AG04449 (cell line): ENCODE data around the gene MROH2A.

Experiments used
- CTCF ChIA-PET: fragments of 350-600 bp; formaldehyde crosslinking; extraction: SDS; loops from one replicate; lab custom pipeline; 2021; ENCODE audit warnings: antibody characterized with exemption; lab: Yijun Ruan, JAX
- POLR2A ChIA-PET: fragments of 400-600, 350-600 bp; formaldehyde crosslinking; extraction: SDS; loops from one replicate; lab custom pipeline; 2020; ENCODE audit warnings: antibody characterized with exemption, inconsistent platforms; lab: Yijun Ruan, JAX
- DNase-seq: peaks from one replicate; pipeline ENCODE4 v3.0.0-alpha.2; 2010; ENCODE audit warnings: low read depth, low spot score
- H3K4me3 ChIP-seq: 2 replicates; pipeline ENCODE4 v1.5.1; 2011; ENCODE audit warnings: low read depth, mild to moderate bottlenecking, control low read depth, low read length
- TF ChIP-seq, protein P1 (sequence below): IDR thresholded peaks from one replicate; pipeline ENCODE4 v1.5.1; 2011; ENCODE audit warnings: mild to moderate bottlenecking, moderate library complexity, low read length, control low read depth, inconsistent platforms; ENCODE audit not compliant: insufficient read depth; ENCODE audit errors: missing control alignments

Gene MROH2A

DNA sequence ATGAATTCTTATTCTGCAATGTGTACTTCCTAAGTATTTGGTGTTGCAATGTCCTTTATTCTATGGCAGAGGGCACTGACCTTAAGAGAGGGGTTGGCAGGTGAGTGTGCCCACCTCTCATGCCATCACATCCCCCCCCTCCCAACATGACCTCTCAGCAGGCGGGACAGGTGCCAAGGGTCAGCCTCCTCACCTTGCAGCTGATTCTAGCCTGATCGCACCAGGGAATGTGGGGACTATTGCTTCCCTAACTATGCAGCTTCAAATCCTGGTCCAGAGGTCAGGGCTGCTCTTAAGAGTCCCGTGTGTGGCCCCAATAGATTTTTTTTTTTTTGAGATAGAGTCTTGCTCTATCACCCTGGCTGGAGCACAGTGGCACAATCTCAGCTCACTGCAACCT is 66.7 kb downstream of the MROH2A start:
- POLR2A ChIA-PET, result no interaction called here
- CTCF ChIA-PET, result interaction anchor here (1.0 kb wide), 1 partner anchor 397 kb away, joined by 3 read pairs; no protein-coding TSS in a partner anchor

DNA sequence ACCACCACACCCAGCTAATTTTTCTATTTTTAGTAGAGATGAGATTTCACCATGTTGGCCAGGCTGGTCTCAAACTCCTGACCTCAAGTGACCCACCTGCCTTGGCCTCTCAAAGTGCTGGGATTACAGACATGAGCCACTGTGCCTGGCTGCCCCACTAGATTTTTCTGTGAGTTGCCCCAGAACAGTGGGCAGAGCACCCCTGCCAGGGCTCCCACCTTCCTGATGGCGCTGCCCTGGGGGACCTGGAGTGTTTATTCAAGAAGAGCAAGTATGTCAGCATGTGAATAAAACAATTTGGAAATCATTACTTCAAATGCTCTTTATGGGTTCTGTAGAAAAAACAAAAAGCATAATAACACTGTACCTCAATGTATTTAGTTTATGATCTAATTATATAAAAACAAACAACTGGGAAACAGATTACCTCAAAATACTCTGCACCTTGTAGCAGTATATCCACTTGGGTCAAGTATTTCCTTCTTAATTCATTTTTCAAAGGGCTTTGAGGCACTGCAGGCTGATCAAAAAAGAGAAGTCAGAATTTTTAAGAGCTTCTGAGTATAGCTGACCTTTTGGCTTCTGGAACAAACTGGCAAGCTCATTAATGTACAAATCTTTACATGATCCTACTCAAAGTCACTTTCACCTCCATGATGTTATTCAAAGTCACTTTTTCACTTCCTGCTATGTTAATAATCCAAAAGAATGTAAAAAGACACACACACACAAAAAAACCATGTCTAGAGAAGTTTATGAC is 67.4 kb downstream of the MROH2A start:
- DNase-seq, result no peak
- ChIA-PET POLR2A (no interaction called here), CTCF (interaction anchor here (1.0 kb wide), 1 partner anchor 397 kb away, joined by 3 read pairs; no protein-coding TSS in a partner anchor)
- no peak overlapping the region for H3K4me3 ChIP-seq
- TF ChIP-seq, protein P1, sequence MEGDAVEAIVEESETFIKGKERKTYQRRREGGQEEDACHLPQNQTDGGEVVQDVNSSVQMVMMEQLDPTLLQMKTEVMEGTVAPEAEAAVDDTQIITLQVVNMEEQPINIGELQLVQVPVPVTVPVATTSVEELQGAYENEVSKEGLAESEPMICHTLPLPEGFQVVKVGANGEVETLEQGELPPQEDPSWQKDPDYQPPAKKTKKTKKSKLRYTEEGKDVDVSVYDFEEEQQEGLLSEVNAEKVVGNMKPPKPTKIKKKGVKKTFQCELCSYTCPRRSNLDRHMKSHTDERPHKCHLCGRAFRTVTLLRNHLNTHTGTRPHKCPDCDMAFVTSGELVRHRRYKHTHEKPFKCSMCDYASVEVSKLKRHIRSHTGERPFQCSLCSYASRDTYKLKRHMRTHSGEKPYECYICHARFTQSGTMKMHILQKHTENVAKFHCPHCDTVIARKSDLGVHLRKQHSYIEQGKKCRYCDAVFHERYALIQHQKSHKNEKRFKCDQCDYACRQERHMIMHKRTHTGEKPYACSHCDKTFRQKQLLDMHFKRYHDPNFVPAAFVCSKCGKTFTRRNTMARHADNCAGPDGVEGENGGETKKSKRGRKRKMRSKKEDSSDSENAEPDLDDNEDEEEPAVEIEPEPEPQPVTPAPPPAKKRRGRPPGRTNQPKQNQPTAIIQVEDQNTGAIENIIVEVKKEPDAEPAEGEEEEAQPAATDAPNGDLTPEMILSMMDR, result no peak

More for the DNA sequence above, 66.7 kb downstream of the MROH2A start:
- no peak for DNase-seq
- TF ChIP-seq, protein P1, result no peak
- H3K4me3 ChIP-seq, result no peak overlapping the region

DNA sequence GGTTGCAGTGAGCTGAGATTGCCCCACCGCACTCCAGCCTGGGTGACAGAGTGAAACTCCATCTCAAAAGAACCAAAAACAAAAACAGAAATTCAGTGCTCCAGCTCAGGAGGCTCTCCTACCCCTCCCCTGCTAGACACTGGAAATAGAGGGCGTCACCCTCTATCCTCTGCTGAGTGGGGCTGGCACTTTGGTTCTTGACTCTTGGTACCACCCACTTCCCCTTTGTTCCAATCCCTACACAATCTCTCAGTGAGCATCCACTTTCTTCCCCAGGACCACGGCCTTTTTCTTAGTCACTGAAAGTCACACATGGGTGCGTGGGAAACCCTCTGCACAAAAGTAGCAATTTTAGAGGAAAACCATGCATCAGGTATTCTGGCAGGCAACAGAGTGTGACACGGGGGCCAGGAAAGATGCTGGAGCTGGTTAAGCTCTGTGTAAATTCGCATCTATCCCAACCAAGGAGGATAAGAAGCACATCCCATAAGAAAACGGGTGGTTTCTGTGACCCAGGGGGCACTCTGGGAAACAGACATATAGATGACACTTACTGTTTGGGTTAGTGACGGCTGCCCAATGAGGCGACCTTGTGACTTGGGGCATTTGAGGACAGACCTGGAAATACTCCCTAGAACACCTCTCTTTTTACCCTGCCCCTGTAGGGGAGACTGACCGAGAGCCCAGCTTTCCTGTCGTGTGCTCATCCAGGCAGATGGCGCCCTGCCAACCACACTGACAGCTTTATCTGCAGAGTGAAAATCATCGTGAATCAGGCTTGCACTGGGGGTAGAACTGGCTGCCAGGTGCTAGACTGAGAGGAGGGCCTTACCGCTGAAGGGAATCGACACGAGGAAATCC is 68.5 kb downstream of the MROH2A start:
- TF ChIP-seq, protein P1, result no peak
- POLR2A ChIA-PET, result no interaction called here
- CTCF ChIA-PET, result interaction anchor here (1.0 kb wide), 1 partner anchor 12 kb away, joined by 3 read pairs; no protein-coding TSS in a partner anchor
- no peak for DNase-seq
- H3K4me3 ChIP-seq, result no peak overlapping the region

DNA sequence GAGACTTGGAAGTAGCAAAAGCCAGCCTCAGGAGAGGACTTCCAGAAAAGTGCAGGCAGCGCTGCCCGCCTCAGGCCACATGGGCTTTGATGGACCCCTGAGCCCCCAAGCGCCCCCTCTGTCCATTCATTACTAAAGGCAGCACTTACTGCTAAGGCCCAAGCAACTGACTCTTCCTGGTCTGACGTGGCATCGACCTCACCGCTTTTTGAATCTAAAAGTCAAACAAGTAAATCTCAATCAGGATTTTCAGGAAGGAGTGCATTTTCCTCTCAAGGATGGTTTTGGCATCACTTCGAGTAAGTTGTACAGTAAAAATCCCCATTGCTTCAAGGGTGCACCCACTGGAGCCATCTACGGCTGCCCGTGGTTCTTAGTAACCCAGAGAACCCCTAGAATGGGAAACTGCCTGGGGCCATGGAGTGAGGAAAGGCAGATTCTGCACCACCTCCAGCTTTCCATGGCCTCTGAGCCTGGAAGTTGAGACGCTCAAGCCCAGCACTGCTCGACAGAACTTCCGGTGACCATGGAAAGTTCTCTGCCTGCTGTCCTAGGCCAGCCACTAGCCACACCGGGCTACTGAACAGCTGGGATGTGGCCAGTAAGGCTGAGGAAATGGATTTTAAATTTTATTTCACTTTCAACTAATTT is 69.2 kb downstream of the MROH2A start:
- ChIA-PET CTCF (interaction anchor here (1.0 kb wide), 1 partner anchor 11 kb away, joined by 3 read pairs; no protein-coding TSS in a partner anchor), POLR2A (no interaction called here)
- DNase-seq, result no peak
- TF ChIP-seq, protein P1, result no peak
- no peak overlapping the region for H3K4me3 ChIP-seq

DNA sequence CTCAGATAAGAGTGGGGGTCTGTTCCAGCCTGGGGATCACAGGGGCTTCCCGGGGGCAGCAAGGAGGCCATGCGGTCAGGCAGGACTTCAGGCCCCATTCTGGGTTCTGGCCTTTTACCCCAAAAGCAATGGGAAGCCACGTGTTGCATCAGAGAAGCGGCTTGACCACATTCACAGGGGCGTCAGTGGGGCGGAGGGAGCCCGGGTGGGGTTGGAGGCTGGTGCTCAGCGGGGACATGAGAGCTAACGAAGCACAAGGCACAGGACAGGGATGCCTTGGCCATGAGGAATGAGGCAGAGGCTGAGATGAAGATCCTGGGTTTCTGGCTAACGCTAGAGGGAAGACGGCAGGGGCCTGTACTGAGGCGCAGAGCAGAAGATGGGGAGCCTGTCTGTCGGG is 70.1 kb downstream of the MROH2A start:
- TF ChIP-seq, protein P1, result no peak
- ChIA-PET POLR2A (no interaction called here), CTCF (no interaction called here)
- H3K4me3 ChIP-seq, result no peak overlapping the region
- DNase-seq, result no peak
